Fibroblast of lung (primary cell): ENCODE data around the gene MACF1.
"Not testable (repeated sequence)": the region's sequence is repeated elsewhere in the genome, so short reads cannot be mapped to it uniquely, and the experiment has no call there.

Experiments
- CTCF ChIP-seq, 2 donors: IDR thresholded peaks in 1 of 2; conservative IDR thresholded peaks in 1 of 2; 1 replicate in 1 of 2; 2 replicates in 1 of 2; pipeline ENCODE4 v1.5.1; 2011 to 2012; ENCODE audit warnings: low read length in 2 of 2, control low read depth in 1 of 2, inconsistent platforms in 1 of 2, low read depth in 1 of 2, mild to moderate bottlenecking in 1 of 2
- EZH2 ChIP-seq: IDR thresholded peaks from 2 replicates; pipeline ENCODE4 v1.5.1; 2012; ENCODE audit warnings: low read length, control low read depth, mild to moderate bottlenecking; ENCODE audit errors: missing control alignments

GRCh38 chr1:39522221-39522620 is 317.7 kb downstream of the MACF1 start:
- TF ChIP-seq CTCF (conservative IDR thresholded peaks at IDR 0.05 in 1 of 2, IDR thresholded peaks at IDR 0.05 in 1 of 2; ENCODE audit: low read depth in 1 of 2, low read length in 2 of 2); EZH2: not testable (repeated sequence)
